H1 (cell line): ENCODE results near the gene CTLA4. TPM values are rescaled to one million over a fixed set of nuclear protein-coding genes. Genes with fewer than 3 reads are reported as not detected.

ENCODE experiments used
- CTCF ChIA-PET: fragments of 300-600 bp; sonication (Branson Sonifier 250); formaldehyde crosslinking; loops from one replicate; lab custom pipeline; 2021; ENCODE audit not compliant: partially characterized antibody; lab: Charles Lee
- POLR2A ChIA-PET: fragments of 300-600 bp; sonication (Branson Sonifier 250); formaldehyde crosslinking; loops from one replicate; lab custom pipeline; 2021; ENCODE audit warnings: inconsistent platforms; ENCODE audit not compliant: partially characterized antibody; lab: Charles Lee
- DNase-seq, 2 experiments: peaks; one replicate each; pipeline versions ENCODE4 v3.0.0 to v3.0.0-alpha.2; 2010 to 2022; ENCODE audit warnings: low spot score in 2 of 2, low read depth in 1 of 2, mixed read lengths in 1 of 2
- FAIRE-seq: peaks from 2 replicates; lab custom pipeline; 2011; peaks lifted over from hg19 to GRCh38; lab: Jason Lieb, UNC
- H2AFZ ChIP-seq: 2 replicates; pipeline ENCODE4 v1.8.1; 2012; ENCODE audit warnings: low read length, inconsistent platforms
- H2AK5ac ChIP-seq: 2 replicates; pipeline ENCODE4 v1.6.1; 2013; ENCODE audit warnings: low read depth, low read length
- H2BK120ac ChIP-seq: replicated peaks from 2 replicates; pipeline ENCODE3; 2013; ENCODE audit warnings: low read depth, low read length, inconsistent platforms
- H2BK12ac ChIP-seq: 2 replicates; pipeline ENCODE4 v1.6.1; 2013; ENCODE audit warnings: low read depth, low read length
- H2BK15ac ChIP-seq: 2 replicates; pipeline ENCODE4 v1.6.1; 2013; ENCODE audit warnings: low read length
- H2BK20ac ChIP-seq: 2 replicates; pipeline ENCODE4 v1.6.1; 2013; ENCODE audit warnings: low read length
- H2BK5ac ChIP-seq: 2 replicates; pipeline ENCODE4 v1.6.1; 2013; ENCODE audit warnings: low read depth, low read length
- H3K14ac ChIP-seq: 2 replicates; pipeline ENCODE4 v1.6.1; 2013; ENCODE audit warnings: inconsistent platforms; ENCODE audit not compliant: insufficient read length
- H3K18ac ChIP-seq: 2 replicates; pipeline ENCODE4 v1.6.1; 2013; ENCODE audit warnings: low read length; ENCODE audit errors: extremely low read depth
- H3K23ac ChIP-seq: 2 replicates; pipeline ENCODE4 v1.6.1; 2013; ENCODE audit warnings: inconsistent platforms; ENCODE audit not compliant: insufficient read length
- H3K23me2 ChIP-seq: 2 replicates; pipeline ENCODE4 v1.6.1; 2013; ENCODE audit warnings: low read depth, low read length
- H3K27ac ChIP-seq: 2 replicates; pipeline ENCODE4 v1.6.1; 2011; ENCODE audit warnings: low read depth, low read length, inconsistent platforms
- H3K27me3 ChIP-seq, 4 experiments: replicated peaks in 1 of 4; 1 replicate in 1 of 4; 2 replicates in 3 of 4; pipeline versions ENCODE4 v1.6.1 to v1.8.1; 2011 to 2013; ENCODE audit warnings: low read length in 3 of 4, mild to moderate bottlenecking in 3 of 4, inconsistent platforms in 2 of 4, mixed read lengths in 2 of 4, moderate library complexity in 1 of 4; ENCODE audit not compliant: control insufficient read depth in 3 of 4, insufficient read depth in 3 of 4; ENCODE audit errors: extremely low read depth in 1 of 4
- H3K36me3 ChIP-seq, 4 experiments: 2 replicates each; pipeline versions ENCODE4 v1.6.1 to v1.8.1; 2011 to 2013; ENCODE audit warnings: mild to moderate bottlenecking in 4 of 4, low read length in 3 of 4, moderate library complexity in 2 of 4, control low read depth in 1 of 4, inconsistent platforms in 1 of 4; ENCODE audit not compliant: insufficient read depth in 4 of 4, control insufficient read depth in 2 of 4
- H3K4ac ChIP-seq: replicated peaks from 2 replicates; pipeline ENCODE3; 2013; ENCODE audit warnings: low read length, low read depth, mixed read lengths, inconsistent platforms; ENCODE audit not compliant: insufficient read length
- H3K4me1 ChIP-seq, 4 experiments: replicated peaks in 1 of 4; 1 replicate in 1 of 4; 2 replicates in 3 of 4; pipeline versions ENCODE4 v1.6.1 to v1.8.1; 2011 to 2013; ENCODE audit warnings: low read length in 3 of 4, inconsistent platforms in 2 of 4, mixed read lengths in 1 of 4; ENCODE audit not compliant: insufficient read depth in 4 of 4, control insufficient read depth in 3 of 4
- H3K4me2 ChIP-seq, 2 experiments: 2 replicates each; pipeline versions ENCODE4 v1.6.1 to v1.8.1; 2011 to 2013; ENCODE audit warnings: low read depth in 2 of 2, low read length in 2 of 2, control low read depth in 1 of 2, inconsistent platforms in 1 of 2, mild to moderate bottlenecking in 1 of 2; ENCODE audit not compliant: insufficient read depth in 1 of 2
- H3K4me3 ChIP-seq, 4 experiments: fragments of 200-600, 300-600 bp in 1 of 4; sonication (generic), shearing (Covaris generic), sonication (Bioruptor Twin) in 1 of 4; 2 replicates each; pipeline versions ENCODE4 v1.5.1 to v1.8.1; 2011 to 2016; ENCODE audit warnings: low read length in 4 of 4, low read depth in 3 of 4, control low read depth in 2 of 4, inconsistent platforms in 2 of 4, mild to moderate bottlenecking in 2 of 4, mixed read lengths in 1 of 4, moderate library complexity in 1 of 4; ENCODE audit not compliant: insufficient read depth in 2 of 4; ENCODE audit errors: extremely low read depth in 1 of 4
- H3K56ac ChIP-seq: replicated peaks from 2 replicates; pipeline ENCODE3; 2013; ENCODE audit warnings: low read depth, mild to moderate bottlenecking, mixed read lengths, low read length, inconsistent platforms; ENCODE audit not compliant: insufficient read length
- H3K79me1 ChIP-seq: 2 replicates; pipeline ENCODE4 v1.6.1; 2013; ENCODE audit warnings: low read depth, low read length, control low read depth
- H3K79me2 ChIP-seq, 2 experiments: 2 replicates each; pipeline versions ENCODE4 v1.6.1 to v1.8.1; 2012 to 2013; ENCODE audit warnings: low read length in 2 of 2, mild to moderate bottlenecking in 2 of 2, inconsistent platforms in 1 of 2; ENCODE audit not compliant: insufficient read depth in 2 of 2, control insufficient read depth in 1 of 2
- H3K9ac ChIP-seq, 4 experiments: replicated peaks in 1 of 4; 1 replicate in 1 of 4; 2 replicates in 3 of 4; pipeline versions ENCODE4 v1.6.1 to v1.8.1; 2011 to 2013; ENCODE audit warnings: low read depth in 3 of 4, low read length in 3 of 4, control low read depth in 2 of 4, mild to moderate bottlenecking in 2 of 4, moderate library complexity in 2 of 4, inconsistent platforms in 1 of 4; ENCODE audit errors: extremely low read depth in 1 of 4
- H3K9me3 ChIP-seq, 2 experiments: 2 replicates each; pipeline versions ENCODE4 v1.6.1 to v1.8.1; 2012 to 2013; ENCODE audit warnings: mild to moderate bottlenecking in 2 of 2, moderate library complexity in 2 of 2, control low read depth in 1 of 2, inconsistent platforms in 1 of 2, low read depth in 1 of 2, low read length in 1 of 2, mixed read lengths in 1 of 2; ENCODE audit not compliant: insufficient read depth in 2 of 2
- H4K20me1 ChIP-seq, 2 experiments: replicated peaks in 1 of 2; 2 replicates each; pipeline versions ENCODE3 to v1.8.1; 2011 to 2013; ENCODE audit warnings: inconsistent platforms in 2 of 2, low read length in 2 of 2, mild to moderate bottlenecking in 1 of 2; ENCODE audit not compliant: insufficient read depth in 2 of 2, control insufficient read depth in 1 of 2
- H4K5ac ChIP-seq: 2 replicates; pipeline ENCODE4 v1.6.1; 2013; ENCODE audit warnings: low read length, low read depth, mixed read lengths, inconsistent platforms; ENCODE audit not compliant: insufficient read length
- H4K8ac ChIP-seq: 2 replicates; pipeline ENCODE4 v1.8.0; 2013; ENCODE audit warnings: mild to moderate bottlenecking, moderate library complexity, low read length, inconsistent platforms; ENCODE audit not compliant: insufficient read depth; ENCODE audit errors: extremely low read depth
- H4K91ac ChIP-seq: replicated peaks from 2 replicates; pipeline ENCODE3; 2013; ENCODE audit warnings: low read length, mixed read lengths, inconsistent platforms; ENCODE audit not compliant: insufficient read length
- ASH2L ChIP-seq: fragments of 200-600, 300-600 bp; sonication (generic); IDR thresholded peaks from one replicate; pipeline ENCODE4 v1.7.1; 2017; ENCODE audit warnings: low read length
- CHD2 ChIP-seq: IDR thresholded peaks from 2 replicates; pipeline ENCODE4 v1.6.1; 2012; ENCODE audit warnings: low read length, improper control_type of control experiment
- EGR1 ChIP-seq: IDR thresholded peaks from 2 replicates; pipeline ENCODE4 v1.6.1; 2011; ENCODE audit warnings: low read depth, low read length, borderline replicate concordance
- FOSL1 ChIP-seq: IDR thresholded peaks from 2 replicates; pipeline ENCODE4 v1.6.1; 2011; ENCODE audit warnings: mild to moderate bottlenecking, low read depth, low read length, moderate library complexity; ENCODE audit not compliant: insufficient read depth
- GABPA ChIP-seq: IDR thresholded peaks from 2 replicates; pipeline ENCODE4 v1.6.1; 2011; ENCODE audit warnings: mild to moderate bottlenecking, low read length, moderate library complexity, borderline replicate concordance; ENCODE audit not compliant: insufficient read depth
- GTF2F1 ChIP-seq: IDR thresholded peaks from 2 replicates; pipeline ENCODE4 v1.6.1; 2012; ENCODE audit warnings: low read depth, low read length, improper control_type of control experiment, borderline replicate concordance
- HDAC6 ChIP-seq: IDR thresholded peaks from one replicate; pipeline ENCODE4 v1.7.1; 2012; ENCODE audit warnings: low read depth, mild to moderate bottlenecking, inconsistent platforms, low read length, moderate library complexity
- POLR2AphosphoS5 ChIP-seq: IDR thresholded peaks from 2 replicates; pipeline ENCODE4 v1.6.1; 2011; ENCODE audit warnings: low read depth, low read length
- POU5F1 ChIP-seq: IDR thresholded peaks from 2 replicates; pipeline ENCODE4 v1.6.1; 2011; ENCODE audit warnings: low read depth, mild to moderate bottlenecking, low read length, moderate library complexity
- RNF2 ChIP-seq: fragments of 200-900, 300-1000 bp; sonication (generic); IDR thresholded peaks from 2 replicates; pipeline ENCODE4 v1.7.1; 2016; ENCODE audit warnings: borderline replicate concordance, low read depth, mild to moderate bottlenecking, antibody characterized with exemption, low read length; ENCODE audit not compliant: poor library complexity, severe bottlenecking; ENCODE audit errors: missing control alignments
- RXRA ChIP-seq: IDR thresholded peaks from 2 replicates; pipeline ENCODE4 v1.6.1; 2011; ENCODE audit warnings: low read depth, mild to moderate bottlenecking, low read length, moderate library complexity; ENCODE audit not compliant: insufficient read depth
- SAP30 ChIP-seq: fragments of 300-600 bp; sonication (generic); IDR thresholded peaks from 2 replicates; pipeline ENCODE4 v1.7.1; 2012; ENCODE audit warnings: low read length, moderate library complexity, mild to moderate bottlenecking, inconsistent platforms; ENCODE audit not compliant: insufficient read depth, insufficient replicate concordance
- SP2 ChIP-seq: IDR thresholded peaks from 2 replicates; pipeline ENCODE4 v1.6.1; 2012; ENCODE audit warnings: mild to moderate bottlenecking, low read length, inconsistent platforms
- SUZ12 ChIP-seq: fragments of 200-600 bp; sonication (generic); IDR thresholded peaks from 2 replicates; pipeline ENCODE4 v1.6.1; 2012; ENCODE audit warnings: mild to moderate bottlenecking, inconsistent platforms, low read length, moderate library complexity, mixed read lengths
- TAF7 ChIP-seq: optimal IDR thresholded peaks from 2 replicates; pipeline ENCODE3; 2011; ENCODE audit warnings: low read depth, mild to moderate bottlenecking, inconsistent platforms, low read length, moderate library complexity, borderline replicate concordance
- WGBS, 2 experiments: shearing (Covaris generic) in 1 of 2; methylation state at CpG; one replicate each; pipeline versions ENCODE4 v1.1.6 to v1.1.7; 2013 to 2015; ENCODE audit warnings: low lambda C conversion rate in 2 of 2, mixed read lengths in 2 of 2, inconsistent platforms in 1 of 2, low coverage in 1 of 2, missing lambda C conversion rate in 1 of 2; ENCODE audit not compliant: insufficient replicate concordance in 2 of 2, insufficient coverage in 1 of 2, insufficient read length in 1 of 2; ENCODE audit errors: extremely low coverage in 1 of 2, missing lambda C conversion rate in 1 of 2; 5-methylcytosine and 5-hydroxymethylcytosine counted together
- polyA plus RNA-seq, 7 experiments: library from polyadenylated mRNA; depleted of rRNA in 3 of 7; stranded (reverse) in 5 of 7; unstranded in 2 of 7; fragments of >200 nt in 5 of 7; fragments of 200-250 nt in 2 of 7; gene quantifications; 1 replicate in 5 of 7; 2 replicates in 1 of 7; 4 replicates in 1 of 7; pipeline versions ENCODE4 v1.2.1 to v1.2.3, GENCODE V29; 2011 to 2013; ENCODE audit warnings: missing spikeins in 2 of 7, mixed read lengths in 2 of 7
- total RNA-seq: library from RNA; stranded (reverse); fragmentation: NEBNext Ultra II Directional; extraction: Animal tissue kit (Norgen Biotek cat#: 25700); gene quantifications from 2 replicates; pipeline ENCODE4 v1.2.1, GENCODE V29; 2021

The CTLA4 gene
- total and polyA plus RNA-seq, 2 of the 8 experiments (the other 6 are each of a cell fraction or from before 2014, with no cell fraction given): not detected

DNA sequence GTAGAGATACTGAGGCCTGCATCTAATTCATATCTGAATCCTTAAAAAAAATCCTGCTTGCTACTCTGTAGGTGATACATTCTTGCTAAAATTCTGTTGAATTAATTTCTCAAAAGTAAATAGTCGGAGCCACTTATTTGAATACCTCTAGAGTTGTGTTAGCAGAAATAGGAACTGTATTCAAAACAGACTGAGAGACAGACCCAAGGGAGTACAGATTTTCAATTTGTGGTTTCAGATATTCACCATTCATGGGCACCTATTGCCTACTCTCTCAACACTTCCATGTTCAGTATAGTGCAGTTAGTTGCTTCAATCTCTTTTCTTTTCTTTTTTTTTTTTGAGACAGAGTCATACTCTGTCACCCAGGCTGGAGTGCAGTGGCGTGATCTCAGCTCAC is 46.6 kb upstream of the CTLA4 start:
- no peak overlapping the region for H3K14ac ChIP-seq
- no peak overlapping the region for H3K18ac ChIP-seq
- H4K5ac ChIP-seq: no peak overlapping the region
- H3K27me3 ChIP-seq: no peaks in the 10 kb centered on the region
- H4K91ac ChIP-seq: no peak overlapping the region
- no peak overlapping the region for H3K23ac ChIP-seq
- POLR2A ChIA-PET: no interaction called here
- FAIRE-seq (no peak), DNase-seq (no peak)
- H3K79me1 ChIP-seq: no peaks in the 10 kb centered on the region
- no peak overlapping the region for H3K27ac ChIP-seq
- H2AK5ac ChIP-seq: no peak overlapping the region
- no peak overlapping the region for H3K4ac ChIP-seq
- no peak overlapping the region for H2BK12ac ChIP-seq
- H2BK5ac ChIP-seq: no peak overlapping the region
- no peak overlapping the region for H2BK20ac ChIP-seq
- H2AFZ ChIP-seq: no peak overlapping the region
- no peaks in the 10 kb centered on the region for H4K20me1 ChIP-seq
- no peak overlapping the region for H3K9ac ChIP-seq
- no peak overlapping the region for H3K4me3 ChIP-seq
- H4K8ac ChIP-seq: no peak overlapping the region
- H3K56ac ChIP-seq: no peak overlapping the region
- H2BK15ac ChIP-seq: no peak overlapping the region
- no peaks in the 10 kb centered on the region for H3K36me3 ChIP-seq
- H3K9me3 ChIP-seq: no peaks in the 10 kb centered on the region; a peak in 1 of 4 replicates
- CTCF ChIA-PET: interaction anchor here (0.6 kb wide), 1 partner anchor 169 kb away, joined by 4 read pairs; no protein-coding TSS in a partner anchor
- H3K4me2 ChIP-seq: no peak overlapping the region
- no peaks in the 10 kb centered on the region for H3K79me2 ChIP-seq
- no peaks in the 10 kb centered on the region for H3K4me1 ChIP-seq
- WGBS, 2 experiments: 97% methylated on average over 1 of the region's 2 CpGs; no CpG with 5 or more reads in 1 of the 2 experiments
- no peaks in the 10 kb centered on the region for H3K23me2 ChIP-seq
- no peak overlapping the region for H2BK120ac ChIP-seq
- TF ChIP-seq POLR2AphosphoS5 (no peak), FOSL1 (no peak), SAP30 (no peak), CHD2 (no peak), HDAC6 (no peak), SP2 (no peak), POU5F1 (no peak), EGR1 (no peak), RXRA (no peak), ASH2L (no peak), GABPA (no peak), SUZ12 (no peak), TAF7 (no peak), GTF2F1 (no peak), RNF2 (no peak)
